ENCODE results near the gene GPR176. TPM values are rescaled to one million over a fixed set of nuclear protein-coding genes. Genes with fewer than 3 reads are reported as not detected.

Gene GPR176
- total and polyA plus RNA-seq, 7 experiments from 2014 or later, result 0.07 TPM; not detected in 6

GRCh38 chr15:39890621-39891020 is 29.4 kb downstream of the GPR176 start:
- peaks cover 0 to 15% (median 0%) of the 10 kb centered on the region in 5 donors for H3K27me3 Mint-ChIP-seq
- no peak overlapping the region for H3K27ac ChIP-seq (ENCODE audit: low read depth, low read length)
- H3K9me3 Mint-ChIP-seq, result peaks cover 0 to 4% (median 0%) of the 10 kb centered on the region in 11 donors
- intact Hi-C loops (cut with micrococcal nuclease), result no loop called here
- H3K4me1 ChIP-seq (ENCODE audit: control insufficient read depth in 2 of 2, insufficient read depth in 2 of 2, low read length in 2 of 2), result no peaks in the 10 kb centered on the region
- ATAC-seq, result no peak
- no peaks in the 10 kb centered on the region for H3K4me1 Mint-ChIP-seq
- H3K36me3 Mint-ChIP-seq, result no peaks in the 10 kb centered on the region
- ChIA-PET POLR2A (no interaction called here), CTCF (no interaction called here)
- H3K9me3 ChIP-seq (ENCODE audit: control insufficient read depth in 2 of 3, low read length in 3 of 3), result no peaks in the 10 kb centered on the region
- no peaks in the 10 kb centered on the region for H3K36me3 ChIP-seq (ENCODE audit: control insufficient read depth in 2 of 3, insufficient read depth in 3 of 3, low read length in 3 of 3)
- H3K27ac Mint-ChIP-seq, result no peak overlapping the region
- no peak overlapping the region for H3K4me3 Mint-ChIP-seq
- no peak for DNase-seq
- H3K27me3 ChIP-seq (ENCODE audit: control insufficient read depth in 2 of 2, insufficient read depth in 2 of 2, low read length in 2 of 2), result no peaks in the 10 kb centered on the region
- no peak overlapping the region for H3K4me3 ChIP-seq (ENCODE audit: low read length)

- CTCF ChIA-PET, result no interaction called here
Measured at GRCh38 chr15:39889601-39890000, 30.5 kb downstream of the GPR176 start.

DNA sequence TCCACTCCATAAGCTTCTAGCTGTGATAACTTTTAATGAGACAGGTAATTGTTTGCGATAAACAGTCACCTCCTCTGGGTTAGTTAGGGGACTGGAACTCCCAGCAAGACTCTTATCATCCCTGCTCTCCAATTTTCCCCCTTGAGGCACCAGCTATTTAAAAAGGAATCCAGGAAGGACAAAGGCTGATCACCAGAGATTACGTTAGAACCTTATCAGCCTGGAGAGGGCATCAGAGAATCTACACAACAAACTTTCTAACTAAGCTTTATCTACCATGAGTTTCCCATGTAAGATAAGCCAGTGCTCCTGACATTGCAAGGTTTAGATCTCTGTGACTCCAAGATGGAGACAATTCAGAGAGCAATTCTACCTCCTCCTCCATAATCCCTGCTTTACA is 31.3 kb downstream of the GPR176 start:
- Mint-ChIP-seq H3K9me3 (no peaks in the 10 kb centered on the region), H3K27me3 (peaks cover 3 to 27% (median 7%) of the 10 kb centered on the region in 5 donors), H3K36me3 (no peaks in the 10 kb centered on the region), H3K4me3 (no peak overlapping the region), H3K4me1 (no peaks in the 10 kb centered on the region), H3K27ac (no peak overlapping the region)
- CTCF ChIA-PET, result no interaction called here
- ATAC-seq (no peak), DNase-seq (no peak)
- H3K4me1 ChIP-seq (ENCODE audit: control insufficient read depth in 2 of 2, insufficient read depth in 2 of 2, low read length in 2 of 2), result no peaks in the 10 kb centered on the region
- POLR2A ChIA-PET, result no interaction called here
- intact Hi-C loops (cut with micrococcal nuclease), result no loop called here
- no peaks in the 10 kb centered on the region for H3K9me3 ChIP-seq (ENCODE audit: control insufficient read depth in 2 of 3, low read length in 3 of 3)
- H3K4me3 ChIP-seq (ENCODE audit: low read length), result no peak overlapping the region
- H3K27me3 ChIP-seq (ENCODE audit: control insufficient read depth in 2 of 2, insufficient read depth in 2 of 2, low read length in 2 of 2), result no peaks in the 10 kb centered on the region
- H3K27ac ChIP-seq (ENCODE audit: low read depth, low read length), result no peak overlapping the region
- no peaks in the 10 kb centered on the region for H3K36me3 ChIP-seq (ENCODE audit: control insufficient read depth in 2 of 3, insufficient read depth in 3 of 3, low read length in 3 of 3)

More at GRCh38 chr15:39889601-39890000, 30.5 kb downstream of the GPR176 start:
- Mint-ChIP-seq H3K36me3 (no peaks in the 10 kb centered on the region), H3K27me3 (peaks cover 0 to 20% (median 3%) of the 10 kb centered on the region in 5 donors), H3K27ac (no peak overlapping the region), H3K9me3 (no peaks in the 10 kb centered on the region), H3K4me3 (no peak overlapping the region), H3K4me1 (no peaks in the 10 kb centered on the region)
- H3K27me3 ChIP-seq (ENCODE audit: control insufficient read depth in 2 of 2, insufficient read depth in 2 of 2, low read length in 2 of 2), result no peaks in the 10 kb centered on the region
- DNase-seq (no peak), ATAC-seq (no peak)
- no peak overlapping the region for H3K4me3 ChIP-seq (ENCODE audit: low read length)
- POLR2A ChIA-PET, result no interaction called here
- intact Hi-C loops (cut with micrococcal nuclease), result no loop called here
- no peaks in the 10 kb centered on the region for H3K36me3 ChIP-seq (ENCODE audit: control insufficient read depth in 2 of 3, insufficient read depth in 3 of 3, low read length in 3 of 3)
- H3K27ac ChIP-seq (ENCODE audit: low read depth, low read length), result no peak overlapping the region
- no peaks in the 10 kb centered on the region for H3K9me3 ChIP-seq (ENCODE audit: control insufficient read depth in 2 of 3, low read length in 3 of 3)
- no peaks in the 10 kb centered on the region for H3K4me1 ChIP-seq (ENCODE audit: control insufficient read depth in 2 of 2, insufficient read depth in 2 of 2, low read length in 2 of 2)

DNA sequence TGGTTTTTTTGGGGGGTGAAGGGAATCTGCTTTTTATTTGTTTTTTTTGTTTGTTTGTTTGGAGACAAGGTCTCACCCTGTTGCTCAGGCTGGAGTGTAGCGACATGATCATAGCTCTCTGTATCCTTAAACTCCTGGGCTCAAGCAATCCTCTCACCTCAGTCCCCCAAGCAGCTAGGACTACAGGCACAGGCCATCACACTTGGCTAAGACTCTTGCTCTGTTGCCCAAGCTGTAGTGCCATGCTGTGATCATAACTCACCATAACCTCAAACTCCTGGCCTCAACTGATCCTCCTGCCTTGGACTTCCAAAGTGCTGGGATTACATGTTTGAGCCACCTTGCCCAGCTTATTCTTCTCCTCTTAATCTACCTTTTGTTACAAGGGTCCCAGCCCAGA is 31.8 kb downstream of the GPR176 start:
- H3K4me3 Mint-ChIP-seq, result no peak overlapping the region

GRCh38 chr15:39887832-39888231 is 32.2 kb downstream of the GPR176 start:
- no peaks in the 10 kb centered on the region for H3K9me3 Mint-ChIP-seq
- Histone ChIP-seq H3K27ac (ENCODE audit: low read depth, low read length) (no peak overlapping the region), H3K36me3 (ENCODE audit: control insufficient read depth in 2 of 3, insufficient read depth in 3 of 3, low read length in 3 of 3) (no peaks in the 10 kb centered on the region), H3K9me3 (ENCODE audit: control insufficient read depth in 2 of 3, low read length in 3 of 3) (no peaks in the 10 kb centered on the region), H3K4me1 (ENCODE audit: control insufficient read depth in 2 of 2, insufficient read depth in 2 of 2, low read length in 2 of 2) (no peaks in the 10 kb centered on the region), H3K27me3 (ENCODE audit: control insufficient read depth in 2 of 2, insufficient read depth in 2 of 2, low read length in 2 of 2) (no peaks in the 10 kb centered on the region), H3K4me3 (ENCODE audit: low read length) (no peak overlapping the region)
- ATAC-seq, result no peak
- no peak overlapping the region for H3K27ac Mint-ChIP-seq
- H3K4me3 Mint-ChIP-seq, result no peak overlapping the region
- peaks cover 3 to 34% (median 10%) of the 10 kb centered on the region in 5 donors for H3K27me3 Mint-ChIP-seq
- intact Hi-C loops (cut with micrococcal nuclease), result no loop called here
- POLR2A ChIA-PET, result no interaction called here
- no peaks in the 10 kb centered on the region for H3K4me1 Mint-ChIP-seq
- CTCF ChIA-PET, result no interaction called here
- DNase-seq, result peak in 1 of 9 donors; percentile 8
- no peaks in the 10 kb centered on the region for H3K36me3 Mint-ChIP-seq

More for the DNA sequence above, 31.8 kb downstream of the GPR176 start:
- intact Hi-C loops (cut with micrococcal nuclease), result no loop called here
- Histone ChIP-seq H3K36me3 (ENCODE audit: control insufficient read depth in 2 of 3, insufficient read depth in 3 of 3, low read length in 3 of 3) (no peaks in the 10 kb centered on the region), H3K9me3 (ENCODE audit: control insufficient read depth in 2 of 3, low read length in 3 of 3) (no peaks in the 10 kb centered on the region), H3K4me1 (ENCODE audit: control insufficient read depth in 2 of 2, insufficient read depth in 2 of 2, low read length in 2 of 2) (no peaks in the 10 kb centered on the region), H3K27me3 (ENCODE audit: control insufficient read depth in 2 of 2, insufficient read depth in 2 of 2, low read length in 2 of 2) (no peaks in the 10 kb centered on the region), H3K4me3 (ENCODE audit: low read length) (no peak overlapping the region), H3K27ac (ENCODE audit: low read depth, low read length) (no peak overlapping the region)
- ChIA-PET CTCF (no interaction called here), POLR2A (no interaction called here)
- H3K27ac Mint-ChIP-seq, result no peak overlapping the region
- no peaks in the 10 kb centered on the region for H3K4me1 Mint-ChIP-seq
- H3K9me3 Mint-ChIP-seq, result no peaks in the 10 kb centered on the region
- DNase-seq (no peak), ATAC-seq (no peak)
- peaks cover 3 to 31% (median 10%) of the 10 kb centered on the region in 5 donors for H3K27me3 Mint-ChIP-seq
- no peaks in the 10 kb centered on the region for H3K36me3 Mint-ChIP-seq

DNA sequence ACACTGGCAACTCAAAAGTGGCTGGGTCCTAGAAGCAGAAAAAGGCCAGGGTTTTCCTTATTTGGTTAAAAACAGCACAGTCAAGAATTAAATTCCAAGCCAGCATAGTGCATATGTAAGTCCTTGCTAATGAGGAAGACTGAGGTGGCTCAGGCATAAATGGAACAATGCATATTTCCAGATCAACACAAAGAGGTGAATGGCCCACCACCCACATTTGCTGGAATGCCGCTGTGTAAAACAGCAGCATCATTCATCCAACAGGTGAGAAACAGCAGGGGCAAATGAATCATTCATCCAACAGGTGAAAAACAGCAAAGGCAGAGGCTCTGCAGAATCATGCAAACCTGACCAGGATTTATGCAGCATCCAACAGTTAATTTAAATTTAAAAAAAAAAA is 32.9 kb downstream of the GPR176 start:
- Histone ChIP-seq H3K4me1 (ENCODE audit: control insufficient read depth in 2 of 2, insufficient read depth in 2 of 2, low read length in 2 of 2) (no peaks in the 10 kb centered on the region), H3K27ac (ENCODE audit: low read depth, low read length) (no peak overlapping the region), H3K36me3 (ENCODE audit: control insufficient read depth in 2 of 3, insufficient read depth in 3 of 3, low read length in 3 of 3) (no peaks in the 10 kb centered on the region), H3K9me3 (ENCODE audit: control insufficient read depth in 2 of 3, low read length in 3 of 3) (no peaks in the 10 kb centered on the region), H3K27me3 (ENCODE audit: control insufficient read depth in 2 of 2, insufficient read depth in 2 of 2, low read length in 2 of 2) (no peaks in the 10 kb centered on the region), H3K4me3 (ENCODE audit: low read length) (no peak overlapping the region)
- ChIA-PET CTCF (no interaction called here), POLR2A (no interaction called here)
- Mint-ChIP-seq H3K4me3 (no peak overlapping the region), H3K9me3 (no peaks in the 10 kb centered on the region), H3K27me3 (peaks cover 3 to 38% (median 10%) of the 10 kb centered on the region in 5 donors), H3K36me3 (no peaks in the 10 kb centered on the region), H3K27ac (peak overlapping the region in 1 of 9 donors; percentile 55), H3K4me1 (no peaks in the 10 kb centered on the region)
- DNase-seq (no peak), ATAC-seq (no peak)
- intact Hi-C loops (cut with micrococcal nuclease), result no loop called here

- Mint-ChIP-seq H3K9me3 (no peaks in the 10 kb centered on the region), H3K27me3 (peaks cover 3 to 40% (median 10%) of the 10 kb centered on the region in 5 donors), H3K4me1 (no peaks in the 10 kb centered on the region), H3K36me3 (no peaks in the 10 kb centered on the region), H3K4me3 (no peak overlapping the region), H3K27ac (no peak overlapping the region)
- Histone ChIP-seq H3K36me3 (ENCODE audit: control insufficient read depth in 2 of 3, insufficient read depth in 3 of 3, low read length in 3 of 3) (no peaks in the 10 kb centered on the region), H3K4me1 (ENCODE audit: control insufficient read depth in 2 of 2, insufficient read depth in 2 of 2, low read length in 2 of 2) (no peaks in the 10 kb centered on the region), H3K9me3 (ENCODE audit: control insufficient read depth in 2 of 3, low read length in 3 of 3) (no peaks in the 10 kb centered on the region), H3K27ac (ENCODE audit: low read depth, low read length) (no peak overlapping the region), H3K4me3 (ENCODE audit: low read length) (no peak overlapping the region), H3K27me3 (ENCODE audit: control insufficient read depth in 2 of 2, insufficient read depth in 2 of 2, low read length in 2 of 2) (no peaks in the 10 kb centered on the region)
- no peak for ATAC-seq
- POLR2A ChIA-PET, result no interaction called here
- no peak for DNase-seq
- CTCF ChIA-PET, result no interaction called here
- intact Hi-C loops (cut with micrococcal nuclease), result no loop called here
Measured at GRCh38 chr15:39886418-39886817, 33.6 kb downstream of the GPR176 start.

Measured in naive thymus-derived CD4-positive, alpha-beta T cell (primary cell).